OCI-LY3 (cell line): ENCODE data around the gene EIF4B.

Experiments used
- EZH2phosphoT487 ChIP-seq: fragments of 200-600 bp; shearing (Covaris generic); IDR thresholded peaks from 2 replicates; pipeline ENCODE4 v1.6.1; 2018; ENCODE audit warnings: antibody characterized with exemption, mixed run types, low read depth
- TF ChIP-seq, protein P1 (sequence below): fragments of 200-600, 300-600 bp; sonication (generic); IDR thresholded peaks from 2 replicates; pipeline ENCODE4 v1.5.1; 2014; ENCODE audit warnings: antibody characterized with exemption, low read length, low read depth

DNA sequence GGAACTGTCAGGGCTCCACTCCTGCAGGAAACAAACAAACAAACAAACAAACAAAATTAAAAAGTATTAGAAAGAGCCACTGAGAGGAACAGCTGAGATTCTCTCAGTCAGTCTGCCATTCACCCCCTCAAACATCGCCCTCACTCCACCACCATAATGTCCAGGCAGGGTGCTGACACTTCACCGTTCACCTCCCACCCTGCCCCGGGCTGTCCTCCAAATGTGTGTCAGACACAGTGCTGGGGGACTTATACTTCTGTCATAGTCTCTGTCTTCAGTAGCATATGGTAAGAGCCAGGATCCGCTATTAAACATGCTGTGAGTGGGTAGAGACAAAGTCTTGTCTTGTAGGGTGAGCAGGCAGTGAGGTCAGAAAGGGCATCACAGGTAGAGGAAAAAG is 29.1 kb upstream of the EIF4B start:
- TF ChIP-seq, protein P1, sequence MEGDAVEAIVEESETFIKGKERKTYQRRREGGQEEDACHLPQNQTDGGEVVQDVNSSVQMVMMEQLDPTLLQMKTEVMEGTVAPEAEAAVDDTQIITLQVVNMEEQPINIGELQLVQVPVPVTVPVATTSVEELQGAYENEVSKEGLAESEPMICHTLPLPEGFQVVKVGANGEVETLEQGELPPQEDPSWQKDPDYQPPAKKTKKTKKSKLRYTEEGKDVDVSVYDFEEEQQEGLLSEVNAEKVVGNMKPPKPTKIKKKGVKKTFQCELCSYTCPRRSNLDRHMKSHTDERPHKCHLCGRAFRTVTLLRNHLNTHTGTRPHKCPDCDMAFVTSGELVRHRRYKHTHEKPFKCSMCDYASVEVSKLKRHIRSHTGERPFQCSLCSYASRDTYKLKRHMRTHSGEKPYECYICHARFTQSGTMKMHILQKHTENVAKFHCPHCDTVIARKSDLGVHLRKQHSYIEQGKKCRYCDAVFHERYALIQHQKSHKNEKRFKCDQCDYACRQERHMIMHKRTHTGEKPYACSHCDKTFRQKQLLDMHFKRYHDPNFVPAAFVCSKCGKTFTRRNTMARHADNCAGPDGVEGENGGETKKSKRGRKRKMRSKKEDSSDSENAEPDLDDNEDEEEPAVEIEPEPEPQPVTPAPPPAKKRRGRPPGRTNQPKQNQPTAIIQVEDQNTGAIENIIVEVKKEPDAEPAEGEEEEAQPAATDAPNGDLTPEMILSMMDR: no peak
- TF ChIP-seq EZH2phosphoT487: no peak
